Retinal pigment epithelial cell (primary cell): ENCODE results near the gene ALDH3B2.

Experiments
- DNase-seq: peaks from one replicate; pipeline ENCODE4 v3.0.0-alpha.2; 2010; ENCODE audit warnings: low read depth
- H3K4me3 ChIP-seq: 2 replicates; pipeline ENCODE4 v1.5.1; 2011; ENCODE audit warnings: mild to moderate bottlenecking, low read length, control low read depth, moderate library complexity
- CTCF ChIP-seq: conservative IDR thresholded peaks from 2 replicates; pipeline ENCODE4 v1.5.1; 2011; ENCODE audit warnings: low read depth, low read length, control low read depth, inconsistent platforms

ALDH3B2 gene

GRCh38 chr11:67675058-67675747 is 780 bp upstream of the ALDH3B2 start:
- no peak overlapping the region for H3K4me3 ChIP-seq
- DNase-seq = no peak
- TF ChIP-seq CTCF = no peak

GRCh38 chr11:67673902-67674301 is 521 bp downstream of the ALDH3B2 start:
- no peak for TF ChIP-seq CTCF
- no peak for DNase-seq
- H3K4me3 ChIP-seq = no peak overlapping the region

- TF ChIP-seq CTCF = no peak
- DNase-seq = no peak
- no peak overlapping the region for H3K4me3 ChIP-seq
Observed at GRCh38 chr11:67673358-67673757, 1.1 kb downstream of the ALDH3B2 start.

- no peak overlapping the region for H3K4me3 ChIP-seq
- DNase-seq = no peak
- TF ChIP-seq CTCF = no peak
Observed at GRCh38 chr11:67671211-67671520, 3.3 kb downstream of the ALDH3B2 start.

- DNase-seq = no peak
- H3K4me3 ChIP-seq = no peak overlapping the region
- no peak for TF ChIP-seq CTCF
Observed at GRCh38 chr11:67670316-67671210, 3.9 kb downstream of the ALDH3B2 start.

- no peak overlapping the region for H3K4me3 ChIP-seq
- DNase-seq = no peak
- TF ChIP-seq CTCF = no peak
Observed at GRCh38 chr11:67668192-67668551, 6.3 kb downstream of the ALDH3B2 start.
